Testis (tissue), 3 donors: ENCODE results near the gene KIF1B. TPM values are rescaled to one million over a fixed set of nuclear protein-coding genes. Genes with fewer than 3 reads are reported as not detected.

Source experiments
- DNase-seq: peaks from one replicate; pipeline ENCODE4 v3.0.0-alpha.2; 2019
- H3K27ac ChIP-seq, 2 donors: fragments of 200-600 bp; sonication (generic); one replicate each; pipeline ENCODE4 v1.5.1; 2019
- H3K27me3 ChIP-seq: fragments of 200-600 bp; sonication (generic); one replicate; pipeline ENCODE4 v1.5.1; 2019
- H3K36me3 ChIP-seq: fragments of 200-600 bp; sonication (generic); one replicate; pipeline ENCODE4 v1.5.1; 2017; ENCODE audit warnings: low read depth; ENCODE audit errors: missing control alignments
- H3K4me1 ChIP-seq: fragments of 200-600 bp; sonication (generic); one replicate; pipeline ENCODE4 v1.5.1; 2019
- H3K4me3 ChIP-seq, 2 donors: fragments of 200-600 bp; sonication (generic); one replicate each; pipeline ENCODE4 v1.5.1; 2017 to 2019
- H3K9me3 ChIP-seq: fragments of 200-600 bp; sonication (generic); one replicate; pipeline ENCODE4 v1.5.1; 2017
- CTCF ChIP-seq, 3 experiments: fragments of 450-650 bp in 2 of 3; fragments of 200-600 bp in 1 of 3; sonication (generic) in 1 of 3; IDR thresholded peaks; one replicate each; pipeline ENCODE4 v1.5.1; 2016 to 2019; ENCODE audit warnings: antibody characterized with exemption in 3 of 3, mild to moderate bottlenecking in 2 of 3, moderate library complexity in 1 of 3
- POLR2A ChIP-seq: fragments of 450-650 bp; IDR thresholded peaks from one replicate; pipeline ENCODE4 v1.6.1; 2017; ENCODE audit warnings: antibody characterized with exemption, mild to moderate bottlenecking, moderate library complexity
- WGBS, 2 donors: methylation state at CpG; one replicate each; pipeline ENCODE4 v1.1.5; 2018; 5-methylcytosine and 5-hydroxymethylcytosine counted together
- intact Hi-C: fragments of 100-400 bp; cut with DNase I; formaldehyde crosslinking; loops from one replicate; pipeline ENCODE4 v1.15.1; 2023; ENCODE audit warnings: low total_unique reads
- polyA plus RNA-seq: library from polyadenylated mRNA; stranded (reverse); fragments of 350-450 nt; fragmentation: Illumina TruSeq; extraction: RNeasy Lipid Tissue Mini Kit (QIAGEN cat#74804); gene quantifications from one replicate; pipeline ENCODE4 v1.2.3, GENCODE V29; 2014; ENCODE audit warnings: low read depth, low replicate concordance; ENCODE audit not compliant: insufficient read depth
- total RNA-seq, 2 donors: library from RNA; depleted of rRNA; stranded (reverse); fragments of >200 nt; gene quantifications; one replicate each; pipeline ENCODE4 v1.2.3, GENCODE V29; 2016

The KIF1B gene
- total and polyA plus RNA-seq, 3 donors from 2014 or later: 64.5 to 119 (median 71.2) TPM

DNA sequence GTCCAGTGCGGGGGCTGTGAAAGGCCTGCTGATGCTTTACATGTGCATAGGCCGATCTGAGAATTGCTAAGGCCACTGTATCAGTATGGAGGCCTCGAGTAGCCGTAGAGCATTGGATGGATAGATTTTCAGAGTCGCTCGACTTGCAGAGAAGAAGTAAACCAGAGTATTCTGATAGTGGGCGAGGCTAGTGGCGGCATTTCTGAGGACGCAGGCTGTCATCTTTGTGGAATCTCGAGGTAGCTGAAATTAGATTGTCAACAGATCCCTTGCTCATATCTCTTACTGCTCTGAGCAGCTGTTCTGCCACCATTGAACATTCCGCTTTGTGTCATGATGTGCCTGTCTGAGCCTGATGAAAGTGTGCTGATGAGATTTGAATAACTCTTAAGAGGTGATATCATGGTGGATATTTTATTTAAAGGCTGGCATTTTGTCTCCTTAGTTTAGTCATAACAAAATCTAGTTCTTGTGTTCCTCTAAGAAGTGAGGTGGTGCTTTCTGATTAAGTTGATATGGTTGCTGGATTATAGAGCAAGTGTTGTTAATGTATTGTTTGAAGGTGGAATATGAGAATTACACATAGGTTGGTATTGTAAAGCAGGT, 1.5 kb downstream of the KIF1B start:
- Histone ChIP-seq H3K36me3 (no peaks in the 10 kb centered on the region), H3K27me3 (no peaks in the 10 kb centered on the region), H3K4me3 (peak overlapping the region; percentile 86 to 93), H3K9me3 (no peaks in the 10 kb centered on the region), H3K27ac (peak overlapping the region; percentile 94 to 99), H3K4me1 (peaks cover 33% of the 10 kb centered on the region)
- no peak for DNase-seq
- intact Hi-C loops: no loop called here
- 6 to 16% methylated on average over 11 of the region's 11 CpGs for WGBS, 2 donors
- TF ChIP-seq CTCF (IDR thresholded peaks at IDR 0.05) (no peak), POLR2A (no peak)

DNA sequence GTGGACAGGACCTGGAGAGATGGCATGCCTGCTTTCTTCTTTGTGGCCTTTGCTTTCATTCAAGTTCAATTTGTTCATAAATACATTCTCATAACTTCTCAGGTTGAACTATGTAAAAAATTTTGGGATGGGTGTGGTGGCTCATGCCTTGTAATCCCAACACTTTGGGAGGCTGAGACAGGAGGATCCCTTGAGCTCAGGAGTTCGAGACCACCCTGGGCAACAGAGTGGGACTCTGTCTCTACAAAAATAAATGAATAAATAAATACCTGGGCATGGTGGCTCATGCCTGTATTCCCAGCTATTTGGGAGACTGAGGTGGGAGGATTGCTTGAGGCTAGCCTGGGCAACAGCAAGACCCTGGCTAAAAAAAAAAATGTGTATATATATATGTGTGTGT, 2.1 kb downstream of the KIF1B start:
- TF ChIP-seq POLR2A (no peak), CTCF (IDR thresholded peaks at IDR 0.05) (no peak)
- H3K4me3 ChIP-seq: no peak overlapping the region
- no peaks in the 10 kb centered on the region for H3K36me3 ChIP-seq
- intact Hi-C loops: no loop called here
- H3K9me3 ChIP-seq: no peaks in the 10 kb centered on the region
- no peak for DNase-seq
- H3K27ac ChIP-seq: peak overlapping the region; percentile 94 to 99
- peaks cover 35% of the 10 kb centered on the region for H3K4me1 ChIP-seq
- WGBS, 2 donors: 62 to 73% methylated on average over 1 of the region's 1 CpG
- H3K27me3 ChIP-seq: no peaks in the 10 kb centered on the region

DNA sequence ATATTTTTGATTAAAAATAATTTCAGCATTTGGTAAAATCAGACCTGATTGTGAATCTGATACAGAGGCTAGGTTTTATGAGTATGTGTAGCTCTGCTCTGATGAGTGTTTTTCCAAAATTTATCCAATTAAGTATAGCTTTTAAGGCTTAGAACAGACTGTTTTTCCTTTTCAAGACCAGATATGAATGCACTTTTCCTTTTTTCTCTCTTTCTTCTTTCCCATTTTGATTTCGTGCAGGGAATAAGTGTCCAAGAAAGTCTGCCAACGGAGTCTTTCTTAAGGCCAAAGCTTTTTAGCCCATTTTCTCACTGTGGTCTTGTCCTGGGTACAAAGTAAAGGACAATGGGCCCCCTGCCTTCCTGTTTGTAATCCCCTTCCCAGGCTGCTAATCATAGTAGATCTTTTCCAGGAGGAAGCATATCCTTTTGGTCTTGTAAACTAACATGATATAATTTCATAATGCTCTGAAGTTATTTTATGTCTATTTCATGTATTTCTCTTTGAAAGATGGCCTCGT, 2.9 kb downstream of the KIF1B start:
- peak; percentile 6 for DNase-seq
- WGBS, 2 donors: 24 to 30% methylated on average over 3 of the region's 3 CpGs
- H3K27ac ChIP-seq: peak overlapping the region in 1 of 2 donors; percentile 48

GRCh38 chr1:10216090-10216749, 5.8 kb downstream of the KIF1B start:
- Histone ChIP-seq H3K4me3 (no peak overlapping the region), H3K27me3 (no peaks in the 10 kb centered on the region), H3K36me3 (no peaks in the 10 kb centered on the region), H3K4me1 (peaks cover 43% of the 10 kb centered on the region), H3K9me3 (no peaks in the 10 kb centered on the region), H3K27ac (peak overlapping the region in 1 of 2 donors; percentile 11)
- TF ChIP-seq CTCF (IDR thresholded peaks at IDR 0.05) (no peak), POLR2A (no peak)
- intact Hi-C loops: no loop called here
- peak; percentile 4 for DNase-seq
- WGBS, 2 donors: 61 to 67% methylated on average over 7 of the region's 7 CpGs

More for the DNA sequence above, 2.9 kb downstream of the KIF1B start:
- Histone ChIP-seq H3K9me3 (no peaks in the 10 kb centered on the region), H3K27me3 (no peaks in the 10 kb centered on the region), H3K36me3 (no peaks in the 10 kb centered on the region), H3K4me1 (peaks cover 42% of the 10 kb centered on the region), H3K4me3 (no peak overlapping the region)
- no peak for TF ChIP-seq POLR2A
- TF ChIP-seq CTCF (IDR thresholded peaks at IDR 0.05): no peak
- intact Hi-C loops: no loop called here
